22Rv1 (cell line): ENCODE results near the gene HOXB2.

ENCODE experiments used
- ZFX ChIP-seq: fragments of 450-650 bp; IDR thresholded peaks from 2 replicates; pipeline ENCODE4 v1.6.1; 2017; ENCODE audit warnings: antibody characterized with exemption, borderline replicate concordance
- TF ChIP-seq, protein P1 (sequence below): fragments of 450-650 bp; IDR thresholded peaks from 2 replicates; pipeline ENCODE4 v1.5.1; 2017; ENCODE audit warnings: mild to moderate bottlenecking

DNA sequence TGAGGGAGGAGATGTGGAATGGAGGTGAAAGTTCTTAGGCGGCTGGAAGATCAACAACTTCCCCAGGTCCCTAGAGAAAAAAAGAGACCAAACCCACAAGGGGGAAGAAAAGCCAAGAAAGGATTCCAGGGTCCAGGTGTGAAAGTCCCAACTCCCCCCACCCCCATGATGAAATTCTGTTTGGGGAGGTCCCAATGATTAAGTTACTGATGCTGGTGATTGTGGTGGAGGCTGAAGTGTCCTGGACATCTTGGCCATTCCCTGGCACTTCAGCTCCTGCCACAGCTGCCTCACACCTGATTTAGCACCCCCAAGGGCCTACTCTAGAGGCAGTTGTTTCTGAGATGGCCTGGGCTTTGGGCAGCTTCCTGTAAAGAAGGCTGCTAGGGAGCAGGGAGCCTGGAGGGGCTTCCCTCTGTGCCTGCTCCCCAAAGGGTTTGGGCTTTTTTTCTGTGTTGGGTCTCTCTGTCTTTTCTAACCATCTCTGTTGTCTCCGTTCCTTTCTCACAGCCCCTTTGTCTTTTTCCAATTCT is 20.2 kb upstream of the HOXB2 start:
- TF ChIP-seq, protein P1, sequence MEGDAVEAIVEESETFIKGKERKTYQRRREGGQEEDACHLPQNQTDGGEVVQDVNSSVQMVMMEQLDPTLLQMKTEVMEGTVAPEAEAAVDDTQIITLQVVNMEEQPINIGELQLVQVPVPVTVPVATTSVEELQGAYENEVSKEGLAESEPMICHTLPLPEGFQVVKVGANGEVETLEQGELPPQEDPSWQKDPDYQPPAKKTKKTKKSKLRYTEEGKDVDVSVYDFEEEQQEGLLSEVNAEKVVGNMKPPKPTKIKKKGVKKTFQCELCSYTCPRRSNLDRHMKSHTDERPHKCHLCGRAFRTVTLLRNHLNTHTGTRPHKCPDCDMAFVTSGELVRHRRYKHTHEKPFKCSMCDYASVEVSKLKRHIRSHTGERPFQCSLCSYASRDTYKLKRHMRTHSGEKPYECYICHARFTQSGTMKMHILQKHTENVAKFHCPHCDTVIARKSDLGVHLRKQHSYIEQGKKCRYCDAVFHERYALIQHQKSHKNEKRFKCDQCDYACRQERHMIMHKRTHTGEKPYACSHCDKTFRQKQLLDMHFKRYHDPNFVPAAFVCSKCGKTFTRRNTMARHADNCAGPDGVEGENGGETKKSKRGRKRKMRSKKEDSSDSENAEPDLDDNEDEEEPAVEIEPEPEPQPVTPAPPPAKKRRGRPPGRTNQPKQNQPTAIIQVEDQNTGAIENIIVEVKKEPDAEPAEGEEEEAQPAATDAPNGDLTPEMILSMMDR = no peak
- no peak for TF ChIP-seq ZFX
